GM12864 (cell line): ENCODE data around the gene TRIM71.
A peak's percentile ranks its signal among the peaks of the same experiment; 100 is the strongest.

Source experiments
- DNase-seq: peaks from one replicate; pipeline ENCODE4 v3.0.0-alpha.2; 2011; ENCODE audit warnings: low read depth
- H3K4me3 ChIP-seq: 2 replicates; pipeline ENCODE4 v1.5.1; 2011; ENCODE audit warnings: mild to moderate bottlenecking, low read depth, low read length, control low read depth
- TF ChIP-seq, protein P1 (sequence below): IDR thresholded peaks from 2 replicates; pipeline ENCODE4 v1.5.1; 2011; ENCODE audit warnings: low read depth, mild to moderate bottlenecking, moderate library complexity, low read length, control low read depth, inconsistent platforms; ENCODE audit errors: missing control alignments

TRIM71 gene

DNA sequence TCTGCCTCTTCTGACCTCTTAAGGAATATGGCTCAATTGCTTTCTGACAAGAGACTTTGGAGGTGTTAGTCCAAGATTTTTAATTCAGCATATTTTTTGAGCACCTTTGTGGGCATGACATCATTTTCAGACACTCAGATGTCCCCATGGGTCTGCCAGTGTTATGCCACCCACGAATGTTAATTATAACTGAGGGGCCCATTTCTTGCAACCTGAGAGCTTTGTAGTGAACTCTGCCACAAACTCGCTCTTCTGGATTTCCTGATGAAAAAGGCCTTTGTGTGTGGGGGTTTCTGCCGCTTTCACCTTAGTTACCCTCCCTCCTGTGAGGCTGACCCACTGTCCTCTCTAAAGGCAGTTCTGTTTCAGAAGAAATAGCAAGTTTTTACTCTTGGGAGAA is 69.1 kb downstream of the TRIM71 start:
- TF ChIP-seq, protein P1, sequence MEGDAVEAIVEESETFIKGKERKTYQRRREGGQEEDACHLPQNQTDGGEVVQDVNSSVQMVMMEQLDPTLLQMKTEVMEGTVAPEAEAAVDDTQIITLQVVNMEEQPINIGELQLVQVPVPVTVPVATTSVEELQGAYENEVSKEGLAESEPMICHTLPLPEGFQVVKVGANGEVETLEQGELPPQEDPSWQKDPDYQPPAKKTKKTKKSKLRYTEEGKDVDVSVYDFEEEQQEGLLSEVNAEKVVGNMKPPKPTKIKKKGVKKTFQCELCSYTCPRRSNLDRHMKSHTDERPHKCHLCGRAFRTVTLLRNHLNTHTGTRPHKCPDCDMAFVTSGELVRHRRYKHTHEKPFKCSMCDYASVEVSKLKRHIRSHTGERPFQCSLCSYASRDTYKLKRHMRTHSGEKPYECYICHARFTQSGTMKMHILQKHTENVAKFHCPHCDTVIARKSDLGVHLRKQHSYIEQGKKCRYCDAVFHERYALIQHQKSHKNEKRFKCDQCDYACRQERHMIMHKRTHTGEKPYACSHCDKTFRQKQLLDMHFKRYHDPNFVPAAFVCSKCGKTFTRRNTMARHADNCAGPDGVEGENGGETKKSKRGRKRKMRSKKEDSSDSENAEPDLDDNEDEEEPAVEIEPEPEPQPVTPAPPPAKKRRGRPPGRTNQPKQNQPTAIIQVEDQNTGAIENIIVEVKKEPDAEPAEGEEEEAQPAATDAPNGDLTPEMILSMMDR = no peak
- DNase-seq = no peak
- H3K4me3 ChIP-seq = no peak overlapping the region

DNA sequence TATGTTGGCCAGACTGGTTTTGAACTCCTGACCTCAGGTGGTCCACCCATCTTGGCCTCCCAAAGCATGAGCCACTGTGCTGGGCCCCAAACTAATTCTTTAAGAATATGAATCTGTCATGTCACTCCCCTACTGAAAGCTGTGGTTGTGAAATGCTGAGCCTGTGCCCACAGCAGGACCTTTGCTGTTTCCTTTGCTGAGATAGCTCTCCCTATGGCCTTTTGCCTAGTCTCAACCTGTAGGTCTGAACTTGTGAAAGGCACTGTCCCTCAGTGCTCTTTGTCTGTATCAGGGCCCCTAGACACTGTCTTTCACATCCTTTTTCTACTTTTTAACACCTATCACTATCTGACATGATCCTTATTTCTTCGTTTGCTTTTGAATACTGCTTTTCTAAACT is 70.9 kb downstream of the TRIM71 start:
- peak; percentile 62 for DNase-seq
- no peak overlapping the region for H3K4me3 ChIP-seq
- TF ChIP-seq, protein P1 = no peak

DNA sequence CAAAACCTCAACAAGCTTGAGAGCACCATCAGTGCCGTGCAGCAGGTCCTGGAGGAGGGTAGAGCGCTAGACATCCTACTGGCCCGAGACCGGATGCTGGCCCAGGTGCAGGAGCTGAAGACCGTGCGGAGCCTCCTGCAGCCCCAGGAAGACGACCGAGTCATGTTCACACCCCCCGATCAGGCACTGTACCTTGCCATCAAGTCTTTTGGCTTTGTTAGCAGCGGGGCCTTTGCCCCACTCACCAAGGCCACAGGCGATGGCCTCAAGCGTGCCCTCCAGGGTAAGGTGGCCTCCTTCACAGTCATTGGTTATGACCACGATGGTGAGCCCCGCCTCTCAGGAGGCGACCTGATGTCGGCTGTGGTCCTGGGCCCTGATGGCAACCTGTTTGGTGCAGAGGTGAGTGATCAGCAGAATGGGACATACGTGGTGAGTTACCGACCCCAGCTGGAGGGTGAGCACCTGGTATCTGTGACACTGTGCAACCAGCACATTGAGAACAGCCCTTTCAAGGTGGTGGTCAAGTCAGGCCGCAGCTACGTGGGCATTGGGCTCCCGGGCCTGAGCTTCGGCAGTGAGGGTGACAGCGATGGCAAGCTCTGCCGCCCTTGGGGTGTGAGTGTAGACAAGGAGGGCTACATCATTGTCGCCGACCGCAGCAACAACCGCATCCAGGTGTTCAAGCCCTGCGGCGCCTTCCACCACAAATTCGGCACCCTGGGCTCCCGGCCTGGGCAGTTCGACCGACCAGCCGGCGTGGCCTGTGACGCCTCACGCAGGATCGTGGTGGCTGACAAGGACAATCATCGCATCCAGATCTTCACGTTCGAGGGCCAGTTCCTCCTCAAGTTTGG is 72.9 kb downstream of the TRIM71 start:
- DNase-seq = no peak
- H3K4me3 ChIP-seq = no peak overlapping the region
- TF ChIP-seq, protein P1 = no peak

DNA sequence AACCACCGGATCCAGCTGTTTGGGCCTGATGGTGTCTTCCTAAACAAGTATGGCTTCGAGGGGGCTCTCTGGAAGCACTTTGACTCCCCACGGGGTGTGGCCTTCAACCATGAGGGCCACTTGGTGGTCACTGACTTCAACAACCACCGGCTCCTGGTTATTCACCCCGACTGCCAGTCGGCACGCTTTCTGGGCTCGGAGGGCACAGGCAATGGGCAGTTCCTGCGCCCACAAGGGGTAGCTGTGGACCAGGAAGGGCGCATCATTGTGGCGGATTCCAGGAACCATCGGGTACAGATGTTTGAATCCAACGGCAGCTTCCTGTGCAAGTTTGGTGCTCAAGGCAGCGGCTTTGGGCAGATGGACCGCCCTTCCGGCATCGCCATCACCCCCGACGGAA is 73.6 kb downstream of the TRIM71 start:
- no peak overlapping the region for H3K4me3 ChIP-seq
- DNase-seq = no peak
- TF ChIP-seq, protein P1 = no peak

DNA sequence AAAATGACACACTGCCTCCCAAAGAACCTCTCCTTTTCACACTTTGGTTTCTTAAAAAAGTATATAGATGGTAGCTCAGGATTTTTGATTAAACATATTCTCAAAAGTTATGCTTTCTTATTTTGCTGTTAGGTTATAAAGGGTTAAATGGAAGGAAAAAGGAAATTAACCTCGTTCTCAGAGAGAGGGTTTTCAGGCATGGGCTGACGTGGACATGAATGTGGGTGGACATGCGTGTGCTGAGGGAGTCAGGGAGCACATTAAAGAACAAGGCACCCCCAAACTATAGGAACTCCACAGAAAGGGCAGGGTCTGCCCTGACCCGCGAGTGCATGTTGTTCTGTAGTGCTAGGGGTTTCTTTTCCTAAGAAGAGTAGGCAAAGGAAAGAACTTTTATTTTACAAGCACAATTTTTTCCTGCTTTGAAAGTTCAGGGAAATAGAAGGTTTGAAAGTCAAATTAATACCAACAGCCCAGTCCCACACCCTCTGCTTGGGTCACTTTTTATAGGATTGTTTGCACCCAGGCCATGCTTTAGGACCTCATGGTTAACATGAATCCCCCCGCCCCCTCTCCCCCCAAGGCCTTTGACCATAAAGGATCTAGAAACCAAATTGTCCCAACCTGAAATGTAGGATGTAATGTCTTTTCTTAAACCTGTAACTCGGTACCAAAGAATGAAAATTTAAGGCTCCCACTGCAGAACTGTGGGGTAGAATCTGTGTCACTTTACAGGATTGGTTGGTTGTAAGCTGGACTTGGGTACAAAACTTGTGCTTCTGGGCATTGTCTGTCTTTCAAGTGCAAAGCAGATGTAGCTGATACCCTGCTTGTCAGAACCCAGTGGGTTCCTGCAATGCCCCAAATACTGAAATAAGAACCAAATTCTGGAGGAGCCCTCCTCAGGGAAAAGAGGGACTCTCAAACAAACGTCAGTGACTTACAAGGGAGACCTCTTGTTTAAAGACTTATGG is 75.1 kb downstream of the TRIM71 start:
- DNase-seq = no peak
- TF ChIP-seq, protein P1 = no peak
- no peak overlapping the region for H3K4me3 ChIP-seq

DNA sequence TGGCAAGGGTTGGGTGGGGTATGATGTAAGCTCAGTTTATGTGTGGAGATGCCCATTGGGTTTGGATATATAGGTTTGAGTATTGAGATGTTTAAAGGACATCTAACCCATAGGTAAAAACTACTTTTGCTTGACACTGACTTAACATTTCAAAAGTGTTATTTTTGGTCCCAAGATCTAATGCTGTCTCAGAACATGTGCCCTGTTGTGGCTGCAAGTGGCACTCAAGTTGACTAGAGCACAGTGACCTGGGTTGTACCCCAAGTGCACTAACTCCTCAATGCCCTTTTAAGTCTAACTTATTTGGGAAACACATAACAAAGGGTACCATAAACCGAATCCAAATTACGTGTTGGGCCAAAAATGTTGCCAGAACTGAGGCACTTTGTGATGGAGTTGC is 77.2 kb downstream of the TRIM71 start:
- DNase-seq = no peak
- TF ChIP-seq, protein P1 = no peak

More for the DNA sequence above, 77.2 kb downstream of the TRIM71 start:
- no peak overlapping the region for H3K4me3 ChIP-seq
